Peyer's patch (tissue), 4 donors: ENCODE data around the gene DNAJB11. TPM values are rescaled to one million over a fixed set of nuclear protein-coding genes. Genes with fewer than 3 reads are reported as not detected.

ENCODE experiments used
- DNase-seq, 3 donors: peaks; one replicate each; pipeline ENCODE4 v3.0.0-alpha.2; 2017 to 2019
- H3K27ac ChIP-seq, 4 donors: fragments of 200-600 bp; sonication (generic); one replicate each; pipeline ENCODE4 v1.5.1; 2016 to 2019
- H3K27me3 ChIP-seq, 2 donors: fragments of 200-600 bp; sonication (generic); one replicate each; pipeline ENCODE4 v1.5.1; 2019
- H3K36me3 ChIP-seq, 3 donors: fragments of 200-600 bp; sonication (generic); one replicate each; pipeline ENCODE4 v1.5.1; 2016 to 2019
- H3K4me1 ChIP-seq, 4 donors: fragments of 200-600 bp; sonication (generic); one replicate each; pipeline ENCODE4 v1.5.1; 2016 to 2019
- H3K4me3 ChIP-seq, 4 donors: fragments of 200-600 bp; sonication (generic); 1 replicate in 3 of 4; 2 replicates in 1 of 4; pipeline ENCODE4 v1.5.1; 2016 to 2019; ENCODE audit warnings: mild to moderate bottlenecking in 1 of 4
- H3K9me3 ChIP-seq, 4 donors: fragments of 200-600 bp; sonication (generic); one replicate each; pipeline ENCODE4 v1.5.1; 2016 to 2019; ENCODE audit warnings: mild to moderate bottlenecking in 1 of 4
- POLR2A ChIP-seq, 2 donors: fragments of 450-650 bp; IDR thresholded peaks; one replicate each; pipeline ENCODE4 v1.5.1; 2017; ENCODE audit warnings: antibody characterized with exemption in 2 of 2, mild to moderate bottlenecking in 2 of 2, moderate library complexity in 2 of 2
- total RNA-seq, 4 donors: library from RNA; depleted of rRNA; stranded (reverse); fragments of >200 nt; gene quantifications; one replicate each; pipeline ENCODE4 v1.1.0, GENCODE V29; 2016
- TF ChIP-seq, protein P1 (sequence below), 6 experiments: fragments of 450-650 bp in 4 of 6; fragments of 200-600 bp in 2 of 6; sonication (generic) in 1 of 6; IDR thresholded peaks; one replicate each; pipeline ENCODE4 v1.5.1; 2017 to 2019; ENCODE audit warnings: antibody characterized with exemption in 6 of 6, mild to moderate bottlenecking in 3 of 6, moderate library complexity in 1 of 6

Gene DNAJB11
- total RNA-seq, 4 donors from 2014 or later = 16.5 to 61.3 (median 42.4) TPM

DNA sequence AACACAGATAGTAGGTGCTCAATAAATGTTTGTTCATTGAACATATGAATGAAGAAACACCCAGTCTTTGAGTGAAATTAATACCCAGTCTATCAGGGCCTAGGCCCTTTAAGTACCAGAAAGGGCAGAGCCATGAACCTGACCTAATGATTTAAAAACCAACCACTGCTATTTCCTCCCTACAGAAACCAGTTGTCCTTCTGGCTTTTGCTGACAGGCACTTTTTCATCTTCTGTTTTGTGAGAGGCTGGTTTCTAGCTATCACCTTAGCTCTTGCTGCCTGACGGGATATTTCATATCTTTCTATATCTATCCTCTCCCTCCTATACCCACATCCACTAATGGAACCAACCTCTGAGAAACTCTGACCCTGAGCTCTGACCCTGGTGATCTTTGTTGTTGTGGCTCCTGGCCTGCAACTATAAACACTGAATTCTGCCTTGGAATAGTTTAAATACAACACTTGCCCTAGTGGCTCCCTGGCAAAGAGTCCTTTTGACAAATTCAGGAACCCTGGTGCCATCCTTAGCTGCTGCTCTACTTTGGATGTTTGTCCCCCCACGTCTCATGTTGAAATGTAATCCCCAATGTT, 38.2 kb downstream of the DNAJB11 start:
- no peaks in the 10 kb centered on the region for H3K9me3 ChIP-seq
- TF ChIP-seq POLR2A (IDR thresholded peaks at IDR 0.05) = no peak
- TF ChIP-seq, protein P1, sequence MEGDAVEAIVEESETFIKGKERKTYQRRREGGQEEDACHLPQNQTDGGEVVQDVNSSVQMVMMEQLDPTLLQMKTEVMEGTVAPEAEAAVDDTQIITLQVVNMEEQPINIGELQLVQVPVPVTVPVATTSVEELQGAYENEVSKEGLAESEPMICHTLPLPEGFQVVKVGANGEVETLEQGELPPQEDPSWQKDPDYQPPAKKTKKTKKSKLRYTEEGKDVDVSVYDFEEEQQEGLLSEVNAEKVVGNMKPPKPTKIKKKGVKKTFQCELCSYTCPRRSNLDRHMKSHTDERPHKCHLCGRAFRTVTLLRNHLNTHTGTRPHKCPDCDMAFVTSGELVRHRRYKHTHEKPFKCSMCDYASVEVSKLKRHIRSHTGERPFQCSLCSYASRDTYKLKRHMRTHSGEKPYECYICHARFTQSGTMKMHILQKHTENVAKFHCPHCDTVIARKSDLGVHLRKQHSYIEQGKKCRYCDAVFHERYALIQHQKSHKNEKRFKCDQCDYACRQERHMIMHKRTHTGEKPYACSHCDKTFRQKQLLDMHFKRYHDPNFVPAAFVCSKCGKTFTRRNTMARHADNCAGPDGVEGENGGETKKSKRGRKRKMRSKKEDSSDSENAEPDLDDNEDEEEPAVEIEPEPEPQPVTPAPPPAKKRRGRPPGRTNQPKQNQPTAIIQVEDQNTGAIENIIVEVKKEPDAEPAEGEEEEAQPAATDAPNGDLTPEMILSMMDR (IDR thresholded peaks at IDR 0.05) = no peak
- DNase-seq = no peak
- no peak overlapping the region for H3K27ac ChIP-seq
- H3K4me1 ChIP-seq = no peaks in the 10 kb centered on the region
- no peaks in the 10 kb centered on the region for H3K36me3 ChIP-seq
- H3K4me3 ChIP-seq = no peak overlapping the region
- no peaks in the 10 kb centered on the region for H3K27me3 ChIP-seq

DNA sequence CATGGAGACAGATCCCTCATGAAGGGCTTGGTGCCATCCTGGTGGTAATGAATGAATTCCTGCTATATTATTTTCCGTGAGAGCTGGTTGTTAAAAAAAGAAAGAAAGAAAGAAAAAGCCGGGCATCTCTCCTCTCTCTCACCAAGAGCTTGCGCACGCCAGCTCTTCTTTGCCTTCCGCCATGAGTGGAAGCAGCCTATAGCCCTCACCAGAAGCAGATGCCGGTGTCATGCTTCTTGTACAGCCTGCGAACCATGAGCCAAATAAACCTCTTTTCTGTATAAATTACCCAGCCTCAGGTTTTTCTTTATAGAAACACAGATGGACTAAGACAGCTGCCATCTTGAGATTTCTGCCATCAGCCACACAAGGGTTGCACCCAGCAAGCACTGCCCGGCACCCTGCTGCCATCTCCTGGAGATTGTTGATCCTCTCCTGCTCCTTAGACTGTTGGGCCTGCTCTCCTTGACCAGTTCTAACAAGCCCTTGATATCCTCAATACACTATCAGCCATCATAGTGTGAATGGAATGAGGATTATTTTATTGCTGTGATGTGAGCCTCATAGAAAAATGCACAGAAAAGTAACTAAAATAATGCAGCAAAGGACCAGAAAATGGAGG, 38.8 kb downstream of the DNAJB11 start:
- DNase-seq = peak in 1 of 3 donors; percentile 70
- no peaks in the 10 kb centered on the region for H3K9me3 ChIP-seq
- no peaks in the 10 kb centered on the region for H3K4me1 ChIP-seq
- no peaks in the 10 kb centered on the region for H3K36me3 ChIP-seq
- H3K27me3 ChIP-seq = no peaks in the 10 kb centered on the region
- H3K4me3 ChIP-seq = no peak overlapping the region
- TF ChIP-seq, protein P1 (IDR thresholded peaks at IDR 0.05) = peak in 3 of 6 experiments; percentile 54 to 63 (median 62)
- no peak for TF ChIP-seq POLR2A (IDR thresholded peaks at IDR 0.05)
- H3K27ac ChIP-seq = no peak overlapping the region

DNA sequence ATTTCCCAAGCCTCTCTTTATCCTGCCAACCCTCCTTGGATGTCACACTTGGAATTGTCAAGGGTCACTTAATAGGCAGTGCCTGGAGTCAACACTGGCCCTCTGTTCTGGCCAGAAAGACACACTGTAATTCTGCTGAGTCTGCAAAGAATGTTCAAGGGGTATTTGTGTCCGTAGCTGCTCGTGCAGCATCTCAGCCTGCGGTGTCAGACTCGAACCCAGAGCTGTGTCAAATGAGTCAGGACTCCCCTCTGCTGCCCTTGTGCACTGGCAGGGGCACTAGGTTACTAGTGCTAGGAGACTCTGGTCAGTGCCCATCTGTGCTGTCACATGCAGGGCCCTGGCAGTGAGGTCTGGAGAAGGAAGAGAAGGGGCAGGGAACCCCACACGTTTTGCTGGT, 41.5 kb downstream of the DNAJB11 start:
- H3K4me3 ChIP-seq = no peak overlapping the region
- no peaks in the 10 kb centered on the region for H3K27me3 ChIP-seq
- no peaks in the 10 kb centered on the region for H3K36me3 ChIP-seq
- TF ChIP-seq, protein P1 (IDR thresholded peaks at IDR 0.05) = no peak
- no peak for TF ChIP-seq POLR2A (IDR thresholded peaks at IDR 0.05)
- H3K4me1 ChIP-seq = no peaks in the 10 kb centered on the region
- DNase-seq = no peak
- H3K27ac ChIP-seq = no peak overlapping the region
- H3K9me3 ChIP-seq = no peaks in the 10 kb centered on the region

DNA sequence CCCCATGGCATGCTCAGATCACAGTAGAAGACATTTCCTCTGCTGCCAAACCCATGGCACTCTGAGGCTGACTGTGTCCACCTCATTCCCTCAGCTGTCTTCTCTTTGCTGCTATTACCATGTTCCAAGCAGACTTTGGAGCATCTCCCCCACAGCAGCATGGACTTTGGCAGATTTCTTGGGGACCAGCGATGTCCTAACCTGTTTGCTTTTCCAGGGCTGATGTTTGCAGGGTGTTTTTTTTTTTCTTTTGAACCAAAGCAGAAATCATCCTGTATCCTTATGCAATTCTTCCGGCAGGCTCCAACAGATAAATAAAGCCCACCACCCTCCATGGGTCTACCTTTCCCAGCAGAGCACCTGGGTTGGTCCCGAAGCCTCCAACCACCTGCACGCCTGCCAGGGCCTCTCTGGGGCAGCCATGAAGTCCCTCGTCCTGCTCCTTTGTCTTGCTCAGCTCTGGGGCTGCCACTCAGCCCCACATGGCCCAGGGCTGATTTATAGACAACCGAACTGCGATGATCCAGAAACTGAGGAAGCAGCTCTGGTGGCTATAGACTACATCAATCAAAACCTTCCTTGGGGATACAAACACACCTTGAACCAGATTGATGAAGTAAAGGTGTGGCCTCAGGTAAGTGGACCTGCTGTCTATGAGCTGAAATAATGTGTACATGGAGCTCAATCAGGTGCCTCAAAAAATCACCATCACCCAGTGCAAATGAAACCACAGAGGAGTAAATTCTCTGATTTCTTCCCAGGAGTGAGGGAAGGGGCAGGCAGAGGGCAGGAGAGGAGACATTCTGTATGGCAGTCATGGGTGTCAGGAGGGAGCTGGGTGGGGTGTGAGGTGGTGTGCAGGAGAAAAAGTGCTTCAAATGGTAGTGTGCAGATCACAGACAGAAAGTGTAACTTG, 42.5 kb downstream of the DNAJB11 start, which contains the start of gene AHSG:
TSS of gene AHSG (plus strand) at position 340 of the 916 bp plus-strand sequence. CDS start at position 422, 82 bp downstream.
- no peaks in the 10 kb centered on the region for H3K36me3 ChIP-seq
- TF ChIP-seq, protein P1 (IDR thresholded peaks at IDR 0.05) = no peak
- no peak for TF ChIP-seq POLR2A (IDR thresholded peaks at IDR 0.05)
- H3K27me3 ChIP-seq = no peaks in the 10 kb centered on the region
- peak within 1 kb of the TSS in 1 of 4 donors; percentile 24 for H3K4me3 ChIP-seq
- H3K4me1 ChIP-seq = no peaks in the 10 kb centered on the region
- H3K27ac ChIP-seq = no peak within 1 kb of the TSS
- no peak for DNase-seq
- H3K9me3 ChIP-seq = no peaks in the 10 kb centered on the region

DNA sequence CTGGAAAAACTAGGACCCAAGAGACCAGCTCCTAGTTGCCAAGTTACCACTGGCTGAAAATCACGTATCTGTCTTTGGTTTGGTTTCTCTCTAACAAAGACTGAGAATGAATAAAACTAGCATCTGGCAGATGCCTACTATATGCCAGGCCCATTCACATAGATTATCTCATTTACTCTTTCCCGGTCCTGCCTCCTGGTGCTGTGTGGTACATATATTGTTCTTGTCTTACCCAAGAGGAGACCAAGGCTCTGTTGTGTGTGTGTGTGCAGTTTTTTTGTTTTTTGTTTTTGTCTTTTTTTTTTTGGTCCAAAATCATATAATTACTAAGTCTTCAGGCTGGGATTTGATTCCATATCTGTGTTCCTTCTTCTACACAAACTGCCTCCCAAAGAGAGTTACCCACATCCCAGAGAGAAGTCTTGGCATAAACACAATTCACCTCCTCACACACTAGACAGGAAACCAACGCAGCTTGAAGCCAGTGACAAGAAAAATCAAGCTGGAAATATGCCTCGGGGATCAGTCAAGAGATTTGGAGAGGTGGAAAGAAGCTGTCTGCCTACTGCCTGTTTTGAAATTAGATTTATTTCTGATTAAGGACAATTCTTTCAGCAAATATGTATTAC, 43.2 kb downstream of the DNAJB11 start:
- no peak for DNase-seq
- Histone ChIP-seq H3K36me3 (no peaks in the 10 kb centered on the region), H3K4me1 (no peaks in the 10 kb centered on the region), H3K4me3 (peak overlapping the region in 1 of 4 donors; percentile 1), H3K27me3 (no peaks in the 10 kb centered on the region), H3K27ac (no peak overlapping the region), H3K9me3 (no peaks in the 10 kb centered on the region)
- TF ChIP-seq POLR2A (IDR thresholded peaks at IDR 0.05) = no peak
- TF ChIP-seq, protein P1 (IDR thresholded peaks at IDR 0.05) = no peak
